ENCODE data around the gene NINJ2.

- no peak for TF ChIP-seq HOXA7 (CRISPR knock-in tag; IDR thresholded peaks at IDR 0.05)
- no peak for TF ChIP-seq ESRRA (IDR thresholded peaks at IDR 0.05; ENCODE audit: borderline replicate concordance, low read length)
- no peak for TF ChIP-seq HMGXB4 (CRISPR knock-in tag; IDR thresholded peaks at IDR 0.05; ENCODE audit: borderline replicate concordance)
- TF ChIP-seq CTCF (IDR thresholded peaks at IDR 0.05), result no peak
- TF ChIP-seq POLR2A (IDR thresholded peaks at IDR 0.05; ENCODE audit: low read length), result no peak
- no peak for TF ChIP-seq SREBF2 (IDR thresholded peaks at IDR 0.05)
- no peak for TF ChIP-seq RFX5 (IDR thresholded peaks at IDR 0.05)
- no peak for TF ChIP-seq RAD21 (conservative IDR thresholded peaks at IDR 0.05 in 1 of 2, IDR thresholded peaks at IDR 0.05 in 1 of 2)
These were observed 74.6 kb downstream of the NINJ2 start for GRCh38 chr12:588646-589045.

Measured in A549 (cell line).